ENCODE data around the gene LIMS1.
"Not testable (repeated sequence)": the region's sequence is repeated elsewhere in the genome, so short reads cannot be mapped to it uniquely, and the experiment has no call there.

Gene LIMS1

GRCh38 chr2:108525258-108525657 lies 9.0 kb upstream of the LIMS1 start:
- H3K4me2 ChIP-seq (ENCODE audit: low read depth, low read length, poor library complexity, severe bottlenecking); H3K9me2 ChIP-seq (replicated peaks; ENCODE audit: insufficient read depth, low read length); H4K20me1 ChIP-seq (ENCODE audit: low read depth, low read length); H3K9ac ChIP-seq (ENCODE audit: low read length); H3K9me3 ChIP-seq (ENCODE audit: insufficient read depth, low read length); H3F3A ChIP-seq (ENCODE audit: insufficient read depth); H3K79me2 ChIP-seq (ENCODE audit: insufficient read depth, low read length); H3K36me3 ChIP-seq (ENCODE audit: low read length); H2AFZ ChIP-seq (ENCODE audit: low read depth, low read length, severe bottlenecking); H3K27me3 ChIP-seq (ENCODE audit: low read length); H3K4me3 ChIP-seq (ENCODE audit: insufficient read depth, low read length, poor library complexity, severe bottlenecking); H3K27ac ChIP-seq (ENCODE audit: low read depth, low read length): not testable (repeated sequence)

- H3K9me3 ChIP-seq (ENCODE audit: insufficient read depth, low read length), result no peaks in the 10 kb centered on the region
- TF ChIP-seq EZH2phosphoT487 (conservative IDR thresholded peaks at IDR 0.05; ENCODE audit: low read length) (no peak), CTCF (IDR thresholded peaks at IDR 0.05; ENCODE audit: insufficient read depth, low read length, poor library complexity, severe bottlenecking) (no peak)
- H3K27ac ChIP-seq (ENCODE audit: low read depth, low read length), result no peak overlapping the region
- no peaks in the 10 kb centered on the region; the same call in 1 of the 2 replicates for H3F3A ChIP-seq (ENCODE audit: insufficient read depth)
- H3K4me3 ChIP-seq (ENCODE audit: insufficient read depth, low read length, poor library complexity, severe bottlenecking), result no peak overlapping the region
- H3K36me3 ChIP-seq (ENCODE audit: low read length), result no peaks in the 10 kb centered on the region
- H4K20me1 ChIP-seq (ENCODE audit: low read depth, low read length), result peaks cover 11% of the 10 kb centered on the region
- H3K9ac ChIP-seq (ENCODE audit: low read length), result no peak overlapping the region
- no peak overlapping the region for H3K4me2 ChIP-seq (ENCODE audit: low read depth, low read length, poor library complexity, severe bottlenecking)
- H3K9me2 ChIP-seq (replicated peaks; ENCODE audit: insufficient read depth, low read length), result no peaks in the 10 kb centered on the region
- H3K27me3 ChIP-seq (ENCODE audit: low read length), result no peaks in the 10 kb centered on the region
- H2AFZ ChIP-seq (ENCODE audit: low read depth, low read length, severe bottlenecking), result no peak overlapping the region
- H3K79me2 ChIP-seq (ENCODE audit: insufficient read depth, low read length), result peaks cover 14% of the 10 kb centered on the region
Measured at GRCh38 chr2:108531674-108532055, 2.6 kb upstream of the LIMS1 start.

DNA sequence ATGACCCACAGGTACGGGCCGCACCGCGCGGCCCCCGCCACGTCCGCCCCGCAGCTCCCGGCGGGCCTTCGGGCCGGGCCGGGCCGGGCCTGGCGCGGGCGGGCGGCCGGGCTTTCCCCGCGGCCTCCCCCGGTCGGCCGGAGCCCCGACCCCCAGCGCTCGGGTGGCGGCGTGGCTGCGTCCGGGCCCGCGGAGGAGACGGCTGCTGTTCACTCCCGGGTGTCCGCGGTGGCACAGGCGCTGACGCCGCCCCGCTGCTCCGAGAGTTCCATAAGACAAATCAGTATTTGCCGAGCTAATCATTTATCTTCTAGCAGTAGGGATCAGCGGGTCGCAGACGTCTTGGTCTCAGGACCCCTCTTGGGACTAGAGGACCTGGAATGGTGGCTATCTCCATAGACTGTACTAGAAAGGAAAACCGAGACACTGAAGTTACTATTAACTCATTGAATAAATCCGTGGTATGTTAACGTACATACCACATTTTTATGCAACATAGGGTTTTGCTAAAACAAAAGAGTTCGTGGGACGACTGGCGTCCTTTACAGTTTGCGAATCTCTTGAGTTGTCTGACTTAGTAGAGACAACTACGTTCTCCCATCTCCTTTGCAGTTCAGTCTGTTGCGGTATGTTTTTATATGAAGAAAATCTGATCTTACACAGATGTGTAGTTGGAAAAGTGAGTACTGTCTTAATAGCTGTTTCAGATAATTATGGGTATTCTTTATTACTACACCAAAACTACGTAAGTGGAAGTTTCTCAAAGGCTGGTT lies 500 bp downstream of the LIMS1 start:
- Histone ChIP-seq H3K4me2 (ENCODE audit: low read depth, low read length, poor library complexity, severe bottlenecking) (peak overlapping the region; percentile 85), H4K20me1 (ENCODE audit: low read depth, low read length) (peaks cover 11% of the 10 kb centered on the region), H3K9ac (ENCODE audit: low read length) (peak overlapping the region; percentile 78), H3K27ac (ENCODE audit: low read depth, low read length) (no peak overlapping the region), H2AFZ (ENCODE audit: low read depth, low read length, severe bottlenecking) (peak overlapping the region; percentile 62), H3K27me3 (ENCODE audit: low read length) (no peaks in the 10 kb centered on the region), H3F3A (ENCODE audit: insufficient read depth) (no peaks in the 10 kb centered on the region; the same call in 1 of the 2 replicates), H3K79me2 (ENCODE audit: insufficient read depth, low read length) (peaks cover 38% of the 10 kb centered on the region), H3K36me3 (ENCODE audit: low read length) (no peaks in the 10 kb centered on the region), H3K9me3 (ENCODE audit: insufficient read depth, low read length) (no peaks in the 10 kb centered on the region), H3K4me3 (ENCODE audit: insufficient read depth, low read length, poor library complexity, severe bottlenecking) (peak overlapping the region; percentile 82), H3K9me2 (replicated peaks; ENCODE audit: insufficient read depth, low read length) (no peaks in the 10 kb centered on the region)
- no peak for TF ChIP-seq EZH2phosphoT487 (conservative IDR thresholded peaks at IDR 0.05; ENCODE audit: low read length)

DNA sequence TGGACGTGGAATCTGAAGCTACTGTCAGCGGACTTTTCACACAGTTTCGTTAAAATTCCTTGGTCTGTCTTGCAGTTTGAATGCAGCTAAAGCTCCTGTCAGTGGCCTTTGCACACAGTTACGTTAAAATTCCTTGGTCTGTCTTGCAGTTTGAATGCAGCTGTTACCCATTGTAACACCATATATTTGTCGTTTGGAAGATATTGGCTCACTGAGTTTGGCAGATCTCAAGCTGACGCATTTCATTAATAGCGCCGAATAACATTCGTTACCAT lies 1.0 kb downstream of the LIMS1 start:
- H3K27ac ChIP-seq (ENCODE audit: low read depth, low read length), result no peak overlapping the region
- peaks cover 39% of the 10 kb centered on the region for H3K79me2 ChIP-seq (ENCODE audit: insufficient read depth, low read length)
- no peaks in the 10 kb centered on the region for H3K27me3 ChIP-seq (ENCODE audit: low read length)
- peak overlapping the region; percentile 78 for H3K9ac ChIP-seq (ENCODE audit: low read length)
- H3K4me2 ChIP-seq (ENCODE audit: low read depth, low read length, poor library complexity, severe bottlenecking), result peak overlapping the region; percentile 85
- H3K9me2 ChIP-seq (replicated peaks; ENCODE audit: insufficient read depth, low read length), result no peaks in the 10 kb centered on the region
- H4K20me1 ChIP-seq (ENCODE audit: low read depth, low read length), result peaks cover 11% of the 10 kb centered on the region
- no peaks in the 10 kb centered on the region; the same call in 1 of the 2 replicates for H3F3A ChIP-seq (ENCODE audit: insufficient read depth)
- no peak for TF ChIP-seq EZH2phosphoT487 (conservative IDR thresholded peaks at IDR 0.05; ENCODE audit: low read length)
- no peak for TF ChIP-seq CTCF (IDR thresholded peaks at IDR 0.05; ENCODE audit: insufficient read depth, low read length, poor library complexity, severe bottlenecking)
- H3K36me3 ChIP-seq (ENCODE audit: low read length), result no peaks in the 10 kb centered on the region
- no peaks in the 10 kb centered on the region for H3K9me3 ChIP-seq (ENCODE audit: insufficient read depth, low read length)
- H2AFZ ChIP-seq (ENCODE audit: low read depth, low read length, severe bottlenecking), result no peak overlapping the region
- H3K4me3 ChIP-seq (ENCODE audit: insufficient read depth, low read length, poor library complexity, severe bottlenecking), result peak overlapping the region; percentile 82

Measured in SU-DHL-6 (cell line).